Stimulated activated CD8-positive, alpha-beta memory T cell treated with anti-CD3 and anti-CD28 coated beads, Interleukin-4, amount 100 ng/mL, for 24 hours (primary cell): ENCODE measurements around the gene KCNQ1.

Source experiments
- DNase-seq: peaks from one replicate; pipeline ENCODE4 v3.0.0-alpha.2; 2020; ENCODE audit warnings: low read depth

The KCNQ1 gene

GRCh38 chr11:2423157-2424025 is 21.4 kb upstream of the KCNQ1 start:
- no peak for DNase-seq

- no peak for DNase-seq
Observed at GRCh38 chr11:2424811-2425495, 19.9 kb upstream of the KCNQ1 start.

- DNase-seq = no peak
Observed at GRCh38 chr11:2425506-2425905, 19.3 kb upstream of the KCNQ1 start.

- no peak for DNase-seq
Observed at GRCh38 chr11:2426221-2426620, 18.6 kb upstream of the KCNQ1 start.

- DNase-seq = no peak
Observed at GRCh38 chr11:2426826-2427521, 17.8 kb upstream of the KCNQ1 start.

- DNase-seq = no peak
Observed at GRCh38 chr11:2427721-2428321, 17.0 kb upstream of the KCNQ1 start.

- peak; percentile 76 for DNase-seq
Observed at GRCh38 chr11:2428322-2428795, 16.4 kb upstream of the KCNQ1 start.

GRCh38 chr11:2431395-2431794 is 13.4 kb upstream of the KCNQ1 start:
- no peak for DNase-seq

GRCh38 chr11:2432171-2432621 is 12.6 kb upstream of the KCNQ1 start:
- no peak for DNase-seq

GRCh38 chr11:2432628-2433071 is 12.2 kb upstream of the KCNQ1 start:
- DNase-seq = no peak

GRCh38 chr11:2433106-2433925 is 11.5 kb upstream of the KCNQ1 start:
- DNase-seq = no peak

- no peak for DNase-seq
Observed at GRCh38 chr11:2434008-2434407, 10.8 kb upstream of the KCNQ1 start.

GRCh38 chr11:2434506-2435255 is 10.1 kb upstream of the KCNQ1 start:
- DNase-seq = no peak

- no peak for DNase-seq
Observed at GRCh38 chr11:2435288-2436012, 9.4 kb upstream of the KCNQ1 start.

- no peak for DNase-seq
Observed at GRCh38 chr11:2436013-2436520, 8.7 kb upstream of the KCNQ1 start.

- no peak for DNase-seq
Observed at GRCh38 chr11:2436521-2437031, 8.2 kb upstream of the KCNQ1 start.

GRCh38 chr11:2437516-2437915 is 7.3 kb upstream of the KCNQ1 start:
- no peak for DNase-seq

- no peak for DNase-seq
Observed at GRCh38 chr11:2439820-2440219, 5.0 kb upstream of the KCNQ1 start.

- no peak for DNase-seq
Observed at GRCh38 chr11:2440646-2441045, 4.2 kb upstream of the KCNQ1 start.
